Activated CD8-positive, alpha-beta memory T cell treated with anti-CD3 and anti-CD28 coated beads, Interleukin-2, amount 50 U/mL, for 24 hours (primary cell): ENCODE measurements around the gene FBXL17.
"Not testable (repeated sequence)": the region's sequence is repeated elsewhere in the genome, so short reads cannot be mapped to it uniquely, and the experiment has no call there.

Experiments used
- DNase-seq: peaks from one replicate; pipeline ENCODE4 v3.0.0-alpha.2; 2020; ENCODE audit errors: extremely low read depth

FBXL17 gene

GRCh38 chr5:108311682-108312081 lies 70.2 kb downstream of the FBXL17 start:
- no peak for DNase-seq

GRCh38 chr5:108303611-108304010 lies 78.3 kb downstream of the FBXL17 start:
- DNase-seq, result no peak

GRCh38 chr5:108303086-108303485 lies 78.8 kb downstream of the FBXL17 start:
- DNase-seq, result no peak

GRCh38 chr5:108297042-108297601 lies 84.8 kb downstream of the FBXL17 start:
- DNase-seq, result no peak

GRCh38 chr5:108295578-108296368 lies 86.1 kb downstream of the FBXL17 start:
- DNase-seq, result no peak

- no peak for DNase-seq
These were observed 100.8 kb downstream of the FBXL17 start for GRCh38 chr5:108280960-108281569.

DNA sequence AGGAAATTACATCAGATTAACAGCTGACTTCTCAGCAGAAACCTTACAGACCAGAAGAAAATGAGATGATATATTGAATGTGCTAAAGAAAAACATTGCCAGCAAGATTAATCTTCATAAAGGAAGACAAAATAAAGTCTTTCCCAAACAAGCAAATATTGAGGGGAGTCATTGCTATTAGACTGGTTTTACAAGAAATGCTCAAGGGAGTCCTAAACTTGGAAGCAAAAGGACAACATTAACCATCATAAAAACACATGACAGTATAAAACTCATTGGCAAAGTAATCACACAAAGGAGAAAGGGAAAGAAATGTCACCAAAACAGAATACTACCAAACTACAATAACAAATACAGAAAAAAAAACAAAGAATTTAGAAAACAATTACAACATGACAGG lies 101.7 kb downstream of the FBXL17 start:
- DNase-seq, result no peak

GRCh38 chr5:108278285-108279240 lies 103.3 kb downstream of the FBXL17 start:
- DNase-seq, result no peak

DNA sequence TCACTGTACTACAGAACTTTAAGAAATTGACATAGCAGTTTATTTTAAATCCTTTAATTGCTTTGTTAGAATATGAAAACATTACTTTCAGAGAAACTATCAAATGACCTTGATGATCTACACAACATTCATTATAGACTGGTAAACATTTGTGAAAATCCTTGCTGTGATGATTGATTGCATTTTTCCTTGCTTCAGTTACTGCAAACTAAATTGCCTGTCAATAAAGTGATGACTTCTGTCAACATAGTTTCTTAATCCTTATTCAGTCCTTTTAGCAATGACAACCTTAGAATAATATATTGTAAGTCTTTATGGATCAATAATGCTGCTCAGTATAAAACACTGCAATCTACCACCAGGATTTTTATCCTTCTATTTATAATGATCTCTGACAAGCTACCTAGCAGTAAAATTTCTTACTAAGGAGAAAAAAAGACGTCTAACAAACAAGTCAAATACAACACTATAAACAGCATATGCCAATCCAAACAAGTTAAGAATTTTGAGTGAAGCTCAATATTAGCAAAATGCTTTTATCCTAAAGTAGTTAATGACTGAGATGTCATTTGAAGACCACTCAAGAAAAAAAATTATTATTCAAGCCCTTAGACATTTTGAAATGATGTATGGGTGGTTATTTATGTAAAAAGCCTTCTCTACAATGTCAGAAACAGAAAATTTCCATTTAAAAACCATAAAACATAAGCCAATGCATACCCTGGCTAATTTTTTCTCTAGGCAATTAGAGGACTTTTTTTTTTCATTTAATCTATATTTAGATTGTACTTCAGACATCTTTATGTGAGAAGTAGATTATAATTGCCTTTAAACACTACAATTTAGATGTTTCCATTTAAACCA lies 105.5 kb downstream of the FBXL17 start:
- no peak for DNase-seq

GRCh38 chr5:108274080-108274479 lies 107.8 kb downstream of the FBXL17 start:
- DNase-seq, result not testable (repeated sequence)

DNA sequence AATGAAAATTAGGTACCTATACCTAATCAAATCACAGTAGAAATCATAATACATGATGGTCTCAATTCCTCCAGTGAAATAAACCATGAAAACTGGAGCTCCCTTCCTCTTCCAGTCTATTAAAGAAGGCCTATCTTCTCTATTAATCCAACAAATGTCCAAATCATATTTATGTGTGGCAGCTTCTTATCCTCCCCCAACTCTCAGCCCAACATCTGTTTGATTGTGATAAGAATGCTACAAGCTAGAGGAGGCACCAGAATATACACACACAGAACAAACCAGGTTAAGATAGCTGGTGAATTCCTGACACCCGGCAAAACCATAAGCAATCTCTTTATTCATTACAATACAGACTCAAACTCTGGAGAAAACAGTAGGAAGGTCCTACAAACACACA lies 110.8 kb downstream of the FBXL17 start:
- DNase-seq, result no peak

- DNase-seq, result no peak
These were observed 115.7 kb downstream of the FBXL17 start for GRCh38 chr5:108266242-108266641.

- no peak for DNase-seq
These were observed 117.4 kb downstream of the FBXL17 start for GRCh38 chr5:108264533-108264932.

GRCh38 chr5:108263338-108263737 lies 118.6 kb downstream of the FBXL17 start:
- no peak for DNase-seq

- DNase-seq, result no peak
These were observed 121.1 kb downstream of the FBXL17 start for GRCh38 chr5:108260858-108261170.

DNA sequence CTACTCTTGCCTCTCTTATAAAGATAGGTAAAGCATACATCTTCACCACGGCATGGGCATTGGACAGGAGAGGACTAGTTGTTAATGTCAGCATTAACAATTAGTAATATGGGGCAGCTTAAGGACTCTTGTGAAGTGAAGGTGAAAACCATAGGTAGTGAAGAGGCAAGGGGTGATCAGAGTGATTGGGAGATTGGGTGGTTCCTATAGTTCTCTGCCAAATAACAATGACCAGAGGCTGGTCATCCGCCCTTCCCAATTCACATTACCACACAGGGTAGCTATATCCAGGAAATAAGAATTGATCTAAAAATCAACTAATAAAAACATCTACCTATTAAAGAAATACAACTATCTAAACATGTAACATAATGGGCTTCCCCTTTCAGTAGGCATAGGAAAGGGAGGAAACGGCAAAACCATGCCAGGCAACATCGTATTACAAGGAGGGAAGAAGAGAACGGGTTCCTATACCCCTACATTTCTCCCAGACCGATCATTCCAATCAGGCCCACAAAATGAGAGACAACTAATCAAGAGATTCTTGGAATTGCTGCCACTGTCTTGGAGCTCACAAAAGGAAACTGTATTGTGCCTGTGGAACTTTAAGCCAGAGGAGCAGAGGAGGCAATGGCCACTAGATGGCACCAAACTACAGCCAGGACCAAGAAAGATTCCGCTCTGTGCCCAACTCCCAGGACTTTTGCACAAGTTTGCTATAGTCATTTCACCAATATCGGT lies 121.6 kb downstream of the FBXL17 start:
- peak; percentile 23 for DNase-seq

GRCh38 chr5:108259306-108259705 lies 122.6 kb downstream of the FBXL17 start:
- no peak for DNase-seq

DNA sequence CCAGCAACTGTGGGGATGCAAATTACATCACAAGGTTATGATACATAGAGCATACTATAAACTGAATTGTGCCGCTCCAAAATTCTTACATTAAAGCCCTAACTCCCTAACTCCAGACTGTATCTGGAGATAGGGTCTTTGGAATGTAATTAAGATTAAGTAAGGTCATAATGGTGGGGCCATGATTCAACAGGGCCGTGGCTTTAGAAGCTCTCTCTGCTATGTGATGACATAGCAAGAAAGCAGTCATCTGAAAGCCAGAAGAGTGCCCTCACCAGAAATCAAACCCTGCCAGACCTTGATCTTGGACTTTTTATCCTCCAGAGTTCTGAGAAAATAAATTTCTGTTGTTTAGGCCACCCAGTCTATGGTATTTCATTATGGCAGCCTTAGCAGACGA lies 123.9 kb downstream of the FBXL17 start:
- DNase-seq, result no peak

DNA sequence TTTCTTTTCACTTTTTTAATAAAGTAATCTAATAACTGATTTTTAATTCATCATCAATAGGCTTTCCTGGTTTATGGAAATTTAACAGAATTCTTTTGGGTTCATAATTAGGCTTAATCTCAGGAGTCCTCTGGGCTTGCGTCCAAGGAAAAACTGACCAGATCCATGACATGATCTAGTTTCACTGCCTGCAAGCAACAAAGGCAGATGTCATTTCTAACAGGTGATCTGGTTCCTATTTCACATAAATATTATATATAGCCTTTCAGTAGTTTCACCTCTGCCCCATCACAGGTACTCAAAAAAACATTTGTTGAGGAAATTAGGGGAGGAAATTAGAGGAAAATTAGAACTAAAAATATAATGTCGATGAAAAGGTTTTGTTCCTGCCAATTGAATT lies 126.4 kb downstream of the FBXL17 start:
- DNase-seq, result no peak

DNA sequence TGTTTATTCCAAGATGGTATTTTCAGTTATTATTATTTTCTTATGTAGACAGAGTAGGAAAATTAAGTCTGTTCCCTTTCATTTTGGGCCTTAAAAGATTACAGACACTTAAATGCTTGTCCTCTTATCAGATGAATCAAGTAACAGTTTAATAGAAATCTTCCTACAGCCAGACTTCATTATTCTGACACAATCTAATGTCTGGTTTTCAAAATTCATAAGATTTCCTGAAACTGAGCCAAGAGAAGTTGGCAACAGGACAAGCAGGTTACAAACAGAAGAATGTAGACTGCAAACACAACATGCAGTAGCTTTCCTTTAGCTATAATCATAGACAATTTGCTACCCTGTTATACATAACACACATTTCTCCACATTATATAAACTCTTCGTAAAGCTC lies 130.5 kb downstream of the FBXL17 start:
- no peak for DNase-seq
